Ascending aorta (tissue), 2 donors: ENCODE data around the gene CRYBG2. TPM values are rescaled to one million over a fixed set of nuclear protein-coding genes. Genes with fewer than 3 reads are reported as not detected.

Experiments
- DNase-seq, 2 donors: peaks; one replicate each; pipeline ENCODE4 v3.0.0-alpha.2; 2019; ENCODE audit warnings: low spot score in 2 of 2
- H3K27ac ChIP-seq, 2 donors: fragments of 200-600 bp; sonication (generic); one replicate each; pipeline ENCODE4 v1.5.1; 2016 to 2017; ENCODE audit warnings: mild to moderate bottlenecking in 1 of 2
- H3K27me3 ChIP-seq: fragments of 200-600 bp; sonication (generic); one replicate; pipeline ENCODE4 v1.5.1; 2017
- H3K36me3 ChIP-seq, 2 donors: fragments of 200-600 bp; sonication (generic); one replicate each; pipeline ENCODE4 v1.5.1; 2016
- H3K4me1 ChIP-seq, 2 donors: fragments of 200-600 bp; sonication (generic); one replicate each; pipeline ENCODE4 v1.5.1; 2016 to 2017; ENCODE audit warnings: mild to moderate bottlenecking in 1 of 2
- H3K4me3 ChIP-seq, 2 donors: fragments of 200-600 bp; sonication (generic); one replicate each; pipeline ENCODE4 v1.5.1; 2016 to 2017; ENCODE audit warnings: mild to moderate bottlenecking in 1 of 2
- H3K9me3 ChIP-seq, 2 donors: fragments of 200-600 bp; sonication (generic); one replicate each; pipeline ENCODE4 v1.5.1; 2016
- intact Hi-C: fragments of 100-400 bp; cut with DNase I; formaldehyde crosslinking; loops from one replicate; pipeline ENCODE4 v1.15.1; 2023
- total RNA-seq: library from RNA; depleted of rRNA; stranded (reverse); fragments of >200 nt; gene quantifications from one replicate; pipeline ENCODE4 v1.1.0, GENCODE V29; 2016
- TF ChIP-seq, protein P1 (sequence below), 3 experiments: fragments of 200-600 bp in 2 of 3; fragments of 450-650 bp in 1 of 3; sonication (generic) in 2 of 3; IDR thresholded peaks; one replicate each; pipeline ENCODE4 v1.5.1; 2016 to 2019; ENCODE audit warnings: antibody characterized with exemption in 3 of 3, mild to moderate bottlenecking in 1 of 3, moderate library complexity in 1 of 3

The CRYBG2 gene
- total RNA-seq, 1 donor from 2014 or later, result not detected

DNA sequence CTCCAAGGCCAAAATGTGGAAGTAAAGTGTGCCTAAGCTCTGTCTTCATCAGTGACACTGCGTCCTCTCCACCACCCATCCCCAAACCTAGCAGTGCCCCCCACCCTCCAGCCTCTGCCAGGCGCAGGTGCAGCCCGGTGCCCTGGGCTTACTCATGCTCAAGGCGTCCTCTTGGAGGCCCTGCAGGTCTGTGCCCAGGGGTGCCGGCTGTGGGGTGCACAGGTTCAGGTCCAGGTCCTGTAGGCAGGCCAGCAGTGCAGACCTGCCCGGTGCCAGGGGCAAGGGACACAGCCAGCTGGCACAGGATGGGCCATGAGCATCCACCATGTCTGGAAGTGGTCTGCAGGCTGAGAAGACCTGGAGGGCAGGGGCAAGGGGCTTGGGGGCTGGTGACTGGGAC lies 13.5 kb upstream of the CRYBG2 start:
- no peaks in the 10 kb centered on the region for H3K27me3 ChIP-seq

DNA sequence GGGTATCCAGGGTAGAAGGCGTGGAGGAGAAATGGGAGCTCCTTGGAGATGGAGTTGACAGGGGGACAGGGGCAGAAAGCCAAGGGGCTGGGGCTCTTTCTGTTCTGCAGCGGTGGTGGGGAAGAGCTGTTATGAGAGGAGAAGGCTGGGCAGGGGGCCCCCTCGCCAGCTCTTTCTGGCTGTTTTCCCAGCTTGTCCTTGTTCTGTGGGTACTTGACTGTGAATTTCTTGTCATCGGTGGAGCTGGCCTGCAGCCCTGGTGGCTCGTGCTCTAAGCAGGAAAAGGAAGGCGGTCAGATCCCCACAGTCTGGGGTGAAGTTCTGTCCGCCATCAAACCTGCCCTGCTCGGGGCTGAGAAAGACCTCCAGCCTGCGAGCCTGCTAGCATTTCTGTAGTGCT lies 11.0 kb upstream of the CRYBG2 start:
- H3K4me1 ChIP-seq, result no peaks in the 10 kb centered on the region
- no peaks in the 10 kb centered on the region for H3K9me3 ChIP-seq
- DNase-seq, result no peak
- intact Hi-C loops, result no loop called here
- peaks cover 12% of the 10 kb centered on the region for H3K27me3 ChIP-seq
- H3K4me3 ChIP-seq, result no peak overlapping the region
- no peaks in the 10 kb centered on the region for H3K36me3 ChIP-seq
- H3K27ac ChIP-seq, result no peak overlapping the region
- TF ChIP-seq, protein P1, sequence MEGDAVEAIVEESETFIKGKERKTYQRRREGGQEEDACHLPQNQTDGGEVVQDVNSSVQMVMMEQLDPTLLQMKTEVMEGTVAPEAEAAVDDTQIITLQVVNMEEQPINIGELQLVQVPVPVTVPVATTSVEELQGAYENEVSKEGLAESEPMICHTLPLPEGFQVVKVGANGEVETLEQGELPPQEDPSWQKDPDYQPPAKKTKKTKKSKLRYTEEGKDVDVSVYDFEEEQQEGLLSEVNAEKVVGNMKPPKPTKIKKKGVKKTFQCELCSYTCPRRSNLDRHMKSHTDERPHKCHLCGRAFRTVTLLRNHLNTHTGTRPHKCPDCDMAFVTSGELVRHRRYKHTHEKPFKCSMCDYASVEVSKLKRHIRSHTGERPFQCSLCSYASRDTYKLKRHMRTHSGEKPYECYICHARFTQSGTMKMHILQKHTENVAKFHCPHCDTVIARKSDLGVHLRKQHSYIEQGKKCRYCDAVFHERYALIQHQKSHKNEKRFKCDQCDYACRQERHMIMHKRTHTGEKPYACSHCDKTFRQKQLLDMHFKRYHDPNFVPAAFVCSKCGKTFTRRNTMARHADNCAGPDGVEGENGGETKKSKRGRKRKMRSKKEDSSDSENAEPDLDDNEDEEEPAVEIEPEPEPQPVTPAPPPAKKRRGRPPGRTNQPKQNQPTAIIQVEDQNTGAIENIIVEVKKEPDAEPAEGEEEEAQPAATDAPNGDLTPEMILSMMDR (IDR thresholded peaks at IDR 0.05), result no peak

More for the DNA sequence above, 13.5 kb upstream of the CRYBG2 start:
- no peaks in the 10 kb centered on the region for H3K4me1 ChIP-seq
- no peak overlapping the region for H3K4me3 ChIP-seq
- DNase-seq, result no peak
- intact Hi-C loops, result no loop called here
- no peaks in the 10 kb centered on the region for H3K36me3 ChIP-seq
- TF ChIP-seq, protein P1 (IDR thresholded peaks at IDR 0.05), result no peak
- H3K27ac ChIP-seq, result no peak overlapping the region
- H3K9me3 ChIP-seq, result no peaks in the 10 kb centered on the region

- Histone ChIP-seq H3K27ac (no peak overlapping the region), H3K27me3 (peaks cover 14% of the 10 kb centered on the region), H3K4me3 (no peak overlapping the region), H3K36me3 (no peaks in the 10 kb centered on the region), H3K9me3 (no peaks in the 10 kb centered on the region), H3K4me1 (no peaks in the 10 kb centered on the region)
- peak in 1 of 2 donors; percentile 80 for DNase-seq
- TF ChIP-seq, protein P1 (IDR thresholded peaks at IDR 0.05), result peak; percentile 58 to 70 (median 62)
- intact Hi-C loops, result no loop called here
Measured at GRCh38 chr1:26363549-26364448, 9.9 kb upstream of the CRYBG2 start.

GRCh38 chr1:26362331-26362730 lies 8.4 kb upstream of the CRYBG2 start:
- Histone ChIP-seq H3K27me3 (peaks cover 14% of the 10 kb centered on the region), H3K9me3 (no peaks in the 10 kb centered on the region), H3K4me3 (no peak overlapping the region), H3K27ac (no peak overlapping the region), H3K36me3 (no peaks in the 10 kb centered on the region), H3K4me1 (no peaks in the 10 kb centered on the region)
- DNase-seq, result no peak
- TF ChIP-seq, protein P1 (IDR thresholded peaks at IDR 0.05), result no peak
- intact Hi-C loops, result no loop called here

- intact Hi-C loops, result no loop called here
- Histone ChIP-seq H3K4me1 (no peaks in the 10 kb centered on the region), H3K27me3 (peaks cover 14% of the 10 kb centered on the region), H3K36me3 (no peaks in the 10 kb centered on the region), H3K27ac (no peak overlapping the region), H3K9me3 (no peaks in the 10 kb centered on the region), H3K4me3 (no peak overlapping the region)
- TF ChIP-seq, protein P1 (IDR thresholded peaks at IDR 0.05), result no peak
- DNase-seq, result no peak
Measured at GRCh38 chr1:26361605-26362122, 7.7 kb upstream of the CRYBG2 start.
